HG02970 (cell line): ENCODE data around the gene ABCB9.
"Not testable (repeated sequence)": the region's sequence is repeated elsewhere in the genome, so short reads cannot be mapped to it uniquely, and the experiment has no call there.

Experiments used
- ATAC-seq: cut with Tn5 transposase; IDR thresholded peaks from one replicate; pipeline ENCODE4 v1.9.1; 2021; ENCODE audit warnings: mild to moderate bottlenecking, moderate library complexity, moderate number of reproducible peaks; ENCODE audit not compliant: unreplicated experiment, low FRiP score

Gene ABCB9

GRCh38 chr12:122965851-122966742 lies at the start of gene ABCB9:
TSS of gene ABCB9 (minus strand) at chr12:122966463. CDS start at chr12:122960235, 6,228 bp downstream.
- peak; percentile 74 for ATAC-seq

- ATAC-seq = not testable (repeated sequence)
Observed at GRCh38 chr12:123014473-123014872, 48.2 kb upstream of the ABCB9 start.

DNA sequence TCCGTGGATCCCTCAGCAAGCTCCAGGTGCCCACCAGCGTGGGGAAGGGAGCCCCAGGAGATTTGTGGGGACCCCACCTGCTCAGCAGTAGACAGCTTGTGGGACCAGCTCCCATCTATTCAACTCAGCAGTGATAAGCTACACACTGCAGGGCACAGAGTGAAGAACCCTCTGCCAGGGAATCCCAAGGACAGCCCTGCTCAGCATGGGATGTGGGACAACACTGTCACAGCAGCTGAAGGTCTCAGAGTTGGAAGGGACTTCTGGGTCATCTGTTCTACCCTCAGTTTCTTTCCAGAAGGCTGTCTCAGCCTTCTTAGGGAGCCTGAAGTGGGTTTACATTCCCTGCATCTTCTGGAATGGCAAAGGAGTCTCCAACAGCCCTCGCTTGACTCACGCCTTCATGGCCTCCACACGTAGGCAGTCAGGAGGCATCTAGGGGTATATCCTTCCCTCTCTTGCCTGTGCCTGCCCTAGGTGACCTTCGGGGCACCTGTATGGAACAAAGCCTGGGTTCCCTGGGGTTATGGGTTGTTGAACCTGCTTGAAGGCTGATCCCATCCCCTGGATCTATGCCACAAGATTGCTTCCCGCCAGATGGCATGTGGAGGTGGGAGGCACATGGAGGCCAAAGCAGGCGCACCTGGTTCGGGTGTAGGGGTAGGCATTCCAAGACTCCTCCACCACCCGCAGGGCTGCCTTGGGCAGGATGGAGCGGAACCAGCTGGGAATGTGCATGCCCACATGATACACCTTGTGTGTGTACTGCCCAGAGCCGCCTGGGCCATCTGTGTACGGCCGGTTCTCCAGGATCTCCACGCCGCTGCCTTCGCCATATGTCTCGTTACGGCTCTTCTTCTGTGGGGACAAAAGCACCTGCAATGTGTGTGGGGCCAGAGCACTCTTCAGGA lies 47.2 kb upstream of the ABCB9 start:
- ATAC-seq = no peak

DNA sequence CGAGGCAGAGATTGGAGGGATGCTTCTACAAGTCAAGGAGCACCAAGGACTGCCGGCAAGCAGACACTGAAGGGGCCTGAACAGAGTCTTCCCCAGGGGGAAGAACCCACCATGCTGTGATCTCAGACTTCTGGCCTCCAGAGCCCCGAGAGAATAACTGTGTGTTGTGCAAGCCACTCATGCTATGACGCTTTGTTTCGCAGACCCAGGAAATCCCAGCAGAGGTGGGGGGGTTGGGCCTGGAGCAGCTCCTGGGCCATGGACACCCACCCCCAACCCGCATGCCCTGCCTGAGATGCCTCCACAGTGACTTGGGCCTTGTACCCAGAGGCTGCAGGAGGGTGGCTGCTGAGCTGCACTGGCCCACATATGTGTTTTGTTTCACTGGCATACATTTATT lies 45.4 kb upstream of the ABCB9 start:
- no peak for ATAC-seq

DNA sequence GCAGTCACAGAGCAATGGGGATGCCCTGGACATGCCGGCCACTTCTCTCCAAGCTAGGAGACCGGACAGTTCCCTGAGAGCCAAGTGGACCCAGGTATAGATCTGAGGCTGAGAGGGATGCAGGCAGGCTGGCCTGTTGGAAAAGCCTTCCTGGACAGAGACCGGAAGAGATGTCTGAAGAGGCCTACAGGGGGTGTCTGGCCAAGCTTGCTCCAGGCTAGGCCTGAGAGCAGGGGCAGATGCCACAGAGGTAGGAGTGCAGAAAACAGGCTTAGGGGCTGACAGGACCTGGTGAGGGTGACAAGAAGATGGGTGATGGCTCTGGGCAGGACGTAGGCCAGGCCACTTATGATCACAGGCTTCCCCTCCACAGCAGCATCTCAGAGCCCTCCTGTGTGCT lies 44.4 kb upstream of the ABCB9 start:
- ATAC-seq = no peak

- ATAC-seq = no peak
Observed at GRCh38 chr12:123010110-123010509, 43.8 kb upstream of the ABCB9 start.

GRCh38 chr12:123006977-123007376 lies 40.7 kb upstream of the ABCB9 start:
- ATAC-seq = no peak

DNA sequence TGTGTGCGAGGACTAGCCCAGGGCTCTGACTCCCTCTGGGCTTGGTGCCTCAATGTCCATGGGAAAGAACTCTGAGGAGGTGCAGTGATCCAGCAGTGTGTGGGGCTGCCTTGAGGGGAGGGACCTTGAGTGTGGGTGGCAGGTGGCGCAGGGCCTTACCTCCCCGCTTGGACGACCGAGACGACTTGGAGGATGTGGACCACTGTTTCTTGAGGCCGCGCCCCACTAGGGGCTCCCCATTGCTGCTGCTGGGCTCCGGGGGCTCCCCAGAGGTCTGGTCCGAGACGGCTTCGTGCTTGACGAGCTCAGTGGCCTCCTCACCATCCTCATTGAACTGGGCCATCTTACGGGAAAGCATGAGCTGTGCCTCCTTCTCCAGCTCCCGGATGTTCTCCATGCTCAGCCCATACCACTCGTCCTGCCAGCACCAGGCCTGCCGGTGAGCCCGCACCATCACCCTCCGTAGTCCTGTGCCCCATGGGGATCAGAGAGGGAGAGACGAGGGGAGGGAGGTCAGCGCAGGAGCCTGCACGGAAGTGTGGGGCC lies 38.9 kb upstream of the ABCB9 start:
- no peak for ATAC-seq

DNA sequence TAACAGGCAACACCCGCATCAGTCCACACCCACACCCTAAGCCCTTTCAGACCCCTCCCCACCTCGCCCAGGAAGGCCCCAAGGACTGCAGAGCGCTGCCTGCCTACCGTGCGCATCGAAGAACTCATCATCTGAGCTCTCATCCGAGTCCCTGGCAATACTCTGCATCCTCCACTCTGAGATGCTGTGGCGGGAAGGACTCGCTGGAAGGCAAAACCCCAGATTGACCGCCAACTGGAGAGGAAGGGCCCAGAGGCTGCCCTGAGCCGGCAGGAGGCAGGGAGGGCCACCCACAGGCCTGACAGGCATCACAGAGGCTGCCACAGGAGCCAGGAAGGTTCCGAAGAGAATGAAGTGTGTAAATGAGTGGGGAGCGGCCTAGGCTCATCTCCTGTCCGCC lies 38.0 kb upstream of the ABCB9 start:
- no peak for ATAC-seq

GRCh38 chr12:123003257-123003656 lies 37.0 kb upstream of the ABCB9 start:
- no peak for ATAC-seq

GRCh38 chr12:123001464-123001863 lies 35.2 kb upstream of the ABCB9 start:
- no peak for ATAC-seq

DNA sequence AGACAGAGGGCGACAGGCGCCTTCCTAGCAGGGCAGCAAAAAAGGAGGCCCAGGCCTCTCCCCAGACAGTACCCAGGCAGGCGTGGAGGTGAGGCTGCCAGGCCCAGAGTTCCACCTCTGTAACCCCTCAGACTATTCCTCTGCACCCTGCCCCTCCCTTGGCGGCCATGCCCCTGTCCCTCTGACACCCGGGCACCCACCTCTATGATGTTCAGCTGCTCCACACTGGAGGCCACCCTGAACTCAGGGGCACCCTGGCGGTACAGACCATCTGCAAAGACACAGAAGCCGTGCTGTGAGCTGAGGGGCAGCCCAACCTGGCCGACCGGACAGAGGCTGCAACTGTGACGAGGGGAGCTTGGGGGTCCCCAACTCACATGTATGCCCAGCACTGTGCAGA lies 34.3 kb upstream of the ABCB9 start:
- ATAC-seq = no peak

DNA sequence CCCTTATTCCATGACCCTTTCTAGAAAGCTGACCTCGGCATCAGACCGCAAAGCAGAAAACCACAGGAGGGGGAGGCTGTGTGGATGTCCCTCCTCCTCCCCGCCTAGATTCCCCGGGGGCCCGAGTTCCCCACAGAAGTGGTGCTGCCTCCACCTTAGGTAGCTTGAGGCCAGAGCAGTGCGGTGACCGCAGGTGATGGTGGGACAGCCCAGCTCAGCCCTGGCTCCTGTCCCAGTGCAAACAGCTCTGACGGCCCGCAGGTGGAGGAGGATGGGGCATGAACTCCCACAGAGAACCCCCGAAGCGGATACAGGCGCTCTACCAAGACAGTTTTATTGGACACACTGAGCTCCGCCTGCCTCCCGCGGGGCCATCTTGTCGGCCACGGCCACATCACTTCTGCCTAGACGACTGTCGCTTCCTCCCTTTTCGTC lies 33.7 kb upstream of the ABCB9 start:
- ATAC-seq = no peak

DNA sequence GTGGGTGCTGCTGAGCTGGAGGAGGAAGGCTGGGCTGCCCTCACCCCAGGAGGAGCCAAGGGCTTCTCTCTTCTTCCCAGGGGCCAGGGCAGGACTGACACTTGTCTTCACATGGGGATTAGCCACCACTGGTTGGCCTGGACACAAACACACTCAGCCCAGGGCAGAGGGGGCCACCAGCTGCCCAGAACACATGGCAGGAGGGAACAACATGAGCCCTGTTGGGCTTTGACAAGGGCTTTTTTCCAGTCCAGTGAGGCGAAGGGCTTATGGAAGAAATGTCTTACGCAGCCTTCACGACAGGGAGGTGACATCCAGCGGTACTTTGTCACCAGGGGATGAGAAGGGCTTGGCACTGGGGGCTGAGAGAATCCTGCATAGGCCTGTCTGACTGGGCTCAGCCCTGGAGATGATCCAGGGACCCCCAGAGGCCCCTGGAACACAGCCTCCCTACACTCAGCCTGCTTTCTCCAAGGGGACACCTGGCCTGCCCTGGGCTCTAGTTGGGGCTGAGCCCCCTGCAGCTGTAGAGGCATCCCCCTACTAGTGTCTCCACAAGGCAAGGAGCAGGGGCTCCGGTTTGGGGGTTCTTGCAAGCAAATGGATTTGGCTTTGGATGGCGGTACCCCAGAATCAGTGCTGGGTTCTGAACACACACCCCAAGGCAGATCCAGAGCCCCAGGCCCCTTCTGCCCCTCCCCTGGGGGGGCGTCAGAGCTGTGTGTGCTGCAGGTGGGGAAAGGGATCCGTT lies 33.1 kb upstream of the ABCB9 start:
- no peak for ATAC-seq

- ATAC-seq = no peak
Observed at GRCh38 chr12:122998316-122998715, 32.1 kb upstream of the ABCB9 start.

DNA sequence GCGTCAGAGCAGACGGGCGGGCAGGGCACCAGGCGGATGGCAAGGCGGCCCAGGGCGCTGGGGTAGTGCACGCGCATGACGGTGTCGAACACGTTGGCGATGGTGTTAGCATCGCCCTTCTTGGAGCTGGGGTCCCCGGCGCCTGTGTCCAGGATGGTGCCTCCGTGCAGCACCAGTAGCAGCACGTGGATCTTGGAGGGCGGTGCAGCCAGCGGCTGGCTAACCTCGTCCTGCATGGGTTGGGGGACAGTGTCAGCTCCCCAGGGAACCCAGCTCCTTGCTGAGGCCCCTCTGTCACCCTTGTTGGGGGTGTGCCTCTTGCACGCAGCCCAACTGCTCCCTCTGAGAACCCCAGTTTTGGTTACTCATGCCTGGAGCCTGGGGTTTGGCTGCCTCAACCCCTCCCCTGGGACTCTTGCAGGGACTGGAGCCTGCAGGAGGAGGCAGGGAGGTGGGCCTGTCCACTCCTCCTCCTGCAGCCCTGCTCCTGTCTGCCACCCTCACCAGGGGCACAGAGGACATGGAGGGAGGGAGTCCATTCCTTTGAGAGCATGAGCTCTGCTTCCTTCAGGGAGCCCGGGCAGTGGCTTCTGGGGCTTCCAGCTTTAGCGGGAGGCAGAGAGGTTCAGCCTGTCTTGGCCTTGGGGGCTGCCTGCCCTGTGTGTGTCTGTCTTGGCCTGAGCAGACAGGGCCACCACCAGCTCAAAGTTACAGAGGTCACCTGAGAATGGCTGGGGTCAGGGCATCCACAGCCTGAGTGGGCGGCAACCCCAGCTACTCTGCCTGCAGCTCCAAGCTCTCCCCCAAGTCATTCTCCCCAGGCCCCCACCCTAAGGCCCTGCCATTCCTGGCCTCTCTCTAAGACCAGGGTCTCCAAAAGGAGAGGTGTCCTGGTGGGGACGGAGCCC lies 31.3 kb upstream of the ABCB9 start:
- no peak for ATAC-seq

GRCh38 chr12:122996621-122997342 lies 30.5 kb upstream of the ABCB9 start:
- ATAC-seq = no peak

- ATAC-seq = no peak
Observed at GRCh38 chr12:122996188-122996601, 29.9 kb upstream of the ABCB9 start.
